NCI-H2196 (cell line): ENCODE measurements around the gene CD300LD.
A peak's percentile ranks its signal among the peaks of the same experiment; 100 is the strongest.

Source experiments
- DNase-seq: peaks from one replicate; lab custom pipeline; 2025; ENCODE audit not compliant: unreplicated experiment; lab: John Stamatoyannopoulos, UW

CD300LD gene

GRCh38 chr17:74607221-74607620 lies 15.1 kb upstream of the CD300LD start:
- DNase-seq, result no peak

- DNase-seq, result no peak
These were observed 14.0 kb upstream of the CD300LD start for GRCh38 chr17:74606050-74606449.

GRCh38 chr17:74605361-74605760 lies 13.3 kb upstream of the CD300LD start:
- DNase-seq, result peak; percentile 13

- DNase-seq, result no peak
These were observed 12.7 kb upstream of the CD300LD start for GRCh38 chr17:74604761-74605160.

- no peak for DNase-seq
These were observed 12.1 kb upstream of the CD300LD start for GRCh38 chr17:74604200-74604599.

GRCh38 chr17:74603746-74604145 lies 11.7 kb upstream of the CD300LD start:
- no peak for DNase-seq

GRCh38 chr17:74603037-74603635 lies 11.1 kb upstream of the CD300LD start:
- no peak for DNase-seq

GRCh38 chr17:74601944-74602572 lies 10.0 kb upstream of the CD300LD start:
- DNase-seq, result peak; percentile 25

GRCh38 chr17:74599448-74599939 lies 7.4 kb upstream of the CD300LD start:
- DNase-seq, result no peak

- DNase-seq, result no peak
These were observed 6.9 kb upstream of the CD300LD start for GRCh38 chr17:74599023-74599399.

- DNase-seq, result no peak
These were observed 6.4 kb upstream of the CD300LD start for GRCh38 chr17:74598346-74599022.

- DNase-seq, result no peak
These were observed 5.1 kb upstream of the CD300LD start for GRCh38 chr17:74597069-74597790.

- DNase-seq, result no peak
These were observed 3.1 kb upstream of the CD300LD start for GRCh38 chr17:74595037-74595750.

- DNase-seq, result no peak
These were observed 580 bp downstream of the CD300LD start for GRCh38 chr17:74591503-74591902.

- DNase-seq, result no peak
These were observed 6.4 kb downstream of the CD300LD start for GRCh38 chr17:74585711-74586110.

GRCh38 chr17:74584292-74585060 lies 7.6 kb downstream of the CD300LD start:
- DNase-seq, result no peak

- no peak for DNase-seq
These were observed 9.4 kb downstream of the CD300LD start for GRCh38 chr17:74582633-74583032.

- DNase-seq, result no peak
These were observed 12.2 kb downstream of the CD300LD start for GRCh38 chr17:74579900-74580299.

GRCh38 chr17:74578979-74579378 lies 13.1 kb downstream of the CD300LD start:
- no peak for DNase-seq

- no peak for DNase-seq
These were observed 17.5 kb downstream of the CD300LD start for GRCh38 chr17:74574489-74575142.
